NCI-H2029 treated with DMSO at 0.1 percent for 48 hours (cell line): ENCODE results near the gene VCAN.
A peak's percentile ranks its signal among the peaks of the same experiment; 100 is the strongest.
"Not testable (repeated sequence)": the region's sequence is repeated elsewhere in the genome, so short reads cannot be mapped to it uniquely, and the experiment has no call there.

Experiments used
- DNase-seq: peaks from one replicate; lab custom pipeline; 2025; lab: John Stamatoyannopoulos, UW

The VCAN gene

GRCh38 chr5:83471405-83472212 lies at the start of gene VCAN:
Gene VCAN, plus strand, starts transcription at chr5:83471744. Its CDS starts 11,775 bp downstream, at chr5:83483519.
- no peak for DNase-seq

DNA sequence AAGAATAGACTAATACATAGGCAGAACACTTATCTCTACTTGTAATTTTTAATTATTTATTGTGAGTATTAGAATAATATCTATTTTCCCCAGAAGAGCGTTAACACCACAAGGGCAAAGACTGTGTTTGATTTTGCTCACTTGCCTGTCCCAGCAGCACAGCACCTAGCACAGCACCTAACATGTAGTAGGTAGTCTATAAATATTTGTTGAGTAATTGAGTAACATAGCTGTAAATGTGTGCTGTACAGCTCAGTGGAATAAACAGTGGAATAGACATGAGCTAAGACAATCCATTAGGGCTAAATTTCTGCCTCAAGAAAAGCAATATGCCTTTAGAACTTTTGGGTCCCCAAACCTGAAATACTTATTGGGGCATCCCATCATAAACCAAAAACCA lies 49.3 kb upstream of the VCAN start:
- DNase-seq: no peak

- DNase-seq: no peak
Observed at GRCh38 chr5:83426855-83427254, 44.7 kb upstream of the VCAN start.

DNA sequence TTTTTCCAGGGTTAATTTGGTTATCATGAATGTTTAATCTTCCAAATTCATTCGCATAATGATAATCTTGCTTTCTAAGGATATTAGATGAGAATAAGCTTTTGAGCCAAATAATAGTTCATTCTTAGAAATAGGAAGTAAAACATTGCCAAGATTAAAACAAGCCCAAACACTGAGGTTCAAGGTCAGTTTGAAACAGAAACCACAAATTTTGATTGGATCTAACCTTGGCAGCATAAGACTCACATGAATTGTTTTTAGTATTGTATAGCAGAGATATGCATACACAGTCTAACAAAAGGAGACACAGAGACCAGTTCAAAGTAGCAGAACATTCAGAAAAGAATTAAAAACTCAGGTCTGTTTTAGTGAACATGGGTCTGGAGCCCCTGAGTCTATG lies 43.4 kb upstream of the VCAN start:
- DNase-seq: no peak

DNA sequence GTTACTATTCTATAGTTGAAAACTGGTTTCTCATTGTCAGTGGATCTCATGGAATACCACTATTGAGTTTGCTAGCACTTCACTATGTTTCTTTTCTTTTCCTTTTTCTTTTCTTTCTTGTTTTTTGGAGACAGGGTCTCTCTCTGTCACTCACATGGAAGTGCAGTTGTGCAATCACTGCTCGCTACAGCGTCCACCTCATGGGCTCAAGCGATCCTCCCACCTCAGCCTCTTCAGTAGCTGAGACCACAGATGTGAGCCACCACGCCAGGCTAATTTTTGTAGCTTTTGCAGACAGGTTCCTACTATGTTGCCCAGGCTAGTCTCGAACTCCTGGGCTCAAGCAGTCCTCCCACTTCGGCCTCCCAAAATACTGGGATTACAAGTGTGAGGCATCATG lies 42.7 kb upstream of the VCAN start:
- DNase-seq: no peak

- peak; percentile 43 for DNase-seq
Observed at GRCh38 chr5:83430130-83431010, 41.2 kb upstream of the VCAN start.

DNA sequence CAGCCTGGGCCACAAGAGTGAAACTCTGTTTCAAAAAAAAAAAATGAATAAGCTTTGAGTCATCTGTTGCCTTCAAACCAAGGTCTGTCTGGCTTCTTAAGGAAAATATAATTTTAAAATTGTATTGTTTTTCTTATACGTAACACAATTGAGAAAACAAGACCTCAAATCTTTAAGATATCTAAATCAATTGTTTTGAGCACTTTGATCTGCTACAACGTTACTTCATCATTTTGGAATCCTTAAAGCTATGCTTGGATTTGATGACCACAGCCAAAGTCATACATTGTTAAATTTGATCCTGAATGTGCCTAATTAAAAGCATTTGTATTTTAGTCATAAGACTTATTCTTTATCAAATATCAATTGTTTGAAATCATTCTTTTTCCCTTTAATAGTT lies 37.7 kb upstream of the VCAN start:
- DNase-seq: no peak

GRCh38 chr5:83434946-83435345 lies 36.6 kb upstream of the VCAN start:
- DNase-seq: no peak

GRCh38 chr5:83436276-83436675 lies 35.3 kb upstream of the VCAN start:
- DNase-seq: no peak

DNA sequence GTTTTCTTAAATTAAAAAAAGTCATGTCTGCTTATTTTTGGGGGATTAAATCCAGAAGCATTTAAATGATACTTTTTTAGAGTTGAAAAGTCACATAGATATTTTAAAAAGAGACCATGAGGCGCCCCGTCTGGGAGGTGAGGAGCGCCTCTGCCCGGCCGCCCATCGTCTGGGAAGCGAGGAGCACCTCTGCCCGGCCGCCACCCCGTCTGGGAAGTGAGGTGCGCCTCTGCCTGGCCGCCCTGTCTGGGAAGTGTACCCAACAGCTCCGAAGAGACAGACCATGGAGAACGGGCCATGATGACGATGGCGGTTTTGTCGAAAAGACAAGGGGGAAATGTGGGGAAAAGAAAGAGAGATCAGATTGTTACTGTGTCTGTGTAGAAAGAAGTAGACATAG lies 33.8 kb upstream of the VCAN start:
- not testable (repeated sequence) for DNase-seq

DNA sequence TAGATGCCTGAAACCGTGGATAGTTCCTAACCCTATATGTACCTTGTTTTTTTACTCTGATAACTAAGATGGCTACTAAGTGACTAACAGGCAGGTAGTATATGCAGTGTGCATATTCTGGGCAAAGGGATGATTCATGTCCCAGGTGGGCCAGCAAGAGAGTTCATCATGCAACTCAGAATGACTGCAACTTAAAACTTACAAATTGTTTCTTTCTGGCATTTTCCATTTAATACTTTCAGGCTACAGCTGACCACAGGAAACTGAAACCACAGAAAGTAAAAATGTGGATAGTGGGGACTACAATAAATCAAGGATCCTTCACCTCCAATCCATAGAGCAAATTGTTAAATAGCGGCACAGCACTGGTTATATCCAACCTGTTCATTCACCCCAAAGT lies 30.7 kb upstream of the VCAN start:
- no peak for DNase-seq

- no peak for DNase-seq
Observed at GRCh38 chr5:83441747-83442146, 29.8 kb upstream of the VCAN start.

DNA sequence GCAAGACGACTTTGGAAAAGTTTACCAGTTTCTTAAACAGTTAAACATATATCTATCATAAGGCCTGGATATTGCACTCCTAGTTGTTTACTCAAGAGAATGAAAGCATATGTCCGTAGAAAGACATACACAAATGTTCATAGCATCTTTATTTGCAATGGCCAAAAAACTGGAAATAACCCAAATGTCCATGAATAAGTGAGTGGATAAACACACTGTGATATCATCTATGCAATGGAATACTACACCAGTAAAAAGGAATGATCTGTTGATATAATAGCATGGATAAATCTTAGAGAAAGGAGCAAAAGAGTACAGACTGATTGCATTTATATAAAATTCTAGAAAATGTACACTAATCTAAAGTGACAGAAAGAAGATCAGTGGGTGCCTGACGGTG lies 28.0 kb upstream of the VCAN start:
- DNase-seq: no peak

GRCh38 chr5:83444445-83444844 lies 27.1 kb upstream of the VCAN start:
- DNase-seq: no peak

- no peak for DNase-seq
Observed at GRCh38 chr5:83446253-83446947, 25.1 kb upstream of the VCAN start.

DNA sequence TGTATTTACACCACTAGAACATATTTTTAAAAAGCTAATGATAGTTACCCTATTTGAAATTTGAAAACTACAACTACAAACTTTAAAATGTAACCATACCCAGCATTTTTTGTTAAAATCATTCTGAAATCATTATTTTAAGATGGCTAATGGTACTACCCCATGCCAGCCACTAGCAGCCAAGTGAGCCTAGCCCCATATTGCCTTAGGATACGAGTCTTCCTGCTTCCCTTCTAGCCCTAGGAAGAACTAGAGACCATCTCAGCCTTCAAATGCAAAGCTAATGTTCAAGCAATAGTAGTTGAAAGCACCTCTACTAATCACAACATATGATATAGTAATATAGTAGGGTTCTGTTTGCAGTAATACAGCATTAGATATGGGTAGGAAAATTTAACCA lies 24.0 kb upstream of the VCAN start:
- no peak for DNase-seq

- DNase-seq: no peak
Observed at GRCh38 chr5:83450183-83450966, 21.2 kb upstream of the VCAN start.

- no peak for DNase-seq
Observed at GRCh38 chr5:83450967-83451248, 20.6 kb upstream of the VCAN start.

DNA sequence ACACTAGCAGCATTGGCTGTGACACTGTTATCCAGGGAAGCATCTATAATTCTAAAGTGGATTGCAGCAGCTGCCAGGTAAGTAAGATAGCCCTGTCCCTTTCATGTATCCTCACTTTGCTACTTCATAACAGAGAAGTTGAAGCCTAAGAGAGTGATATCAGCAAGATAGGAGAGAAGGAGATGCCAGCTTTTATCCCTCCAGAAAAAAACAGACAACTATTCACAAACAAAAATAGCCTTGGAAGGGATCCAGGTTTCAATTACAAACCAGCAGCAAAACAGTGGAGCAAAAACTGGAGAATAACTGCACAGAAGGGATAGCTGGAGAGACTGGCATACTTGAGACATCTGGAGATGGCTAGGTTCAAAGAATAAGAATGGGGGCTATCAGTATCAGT lies 19.6 kb upstream of the VCAN start:
- DNase-seq: no peak

- DNase-seq: no peak
Observed at GRCh38 chr5:83453937-83454336, 17.6 kb upstream of the VCAN start.

DNA sequence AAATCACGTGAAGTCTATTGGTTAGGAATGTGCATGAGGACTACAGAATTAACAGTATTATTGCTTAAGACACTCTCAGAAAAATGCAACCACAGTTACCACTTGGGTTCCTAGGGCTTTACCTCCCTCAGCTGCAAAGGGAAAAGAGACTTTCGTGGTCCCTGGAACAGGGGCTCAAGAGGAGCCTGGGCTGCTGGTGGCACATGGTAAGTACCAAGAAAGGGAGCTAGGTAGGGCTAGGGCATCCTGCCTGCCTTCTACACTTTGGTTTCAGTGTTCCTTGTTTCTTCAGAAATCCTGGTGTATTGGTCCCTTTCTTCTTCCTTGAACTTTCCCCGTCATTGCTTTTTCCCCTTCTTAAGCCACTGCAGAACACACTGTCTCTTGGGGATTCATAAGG lies 7.3 kb upstream of the VCAN start:
- DNase-seq: no peak

- no peak for DNase-seq
Observed at GRCh38 chr5:83467371-83468035, 4.0 kb upstream of the VCAN start.
